SJCRH30 (cell line): ENCODE measurements around the gene DDX49. TPM values are rescaled to one million over a fixed set of nuclear protein-coding genes. Genes with fewer than 3 reads are reported as not detected.
"Not testable (repeated sequence)": the region's sequence is repeated elsewhere in the genome, so short reads cannot be mapped to it uniquely, and the experiment has no call there.

Experiments
- DNase-seq, 2 experiments: peaks; one replicate each; pipeline ENCODE4 v3.0.0-alpha.2; 2015 to 2020
- H3K27ac ChIP-seq: fragments of 250-450 bp; sonication (Bioruptor Pico); 2 replicates; pipeline ENCODE4 v1.5.1; 2020; ENCODE audit warnings: mild to moderate bottlenecking, moderate library complexity
- H3K27me3 ChIP-seq: fragments of 250-450 bp; sonication (Bioruptor Pico); 2 replicates; pipeline ENCODE4 v1.5.1; 2020; ENCODE audit warnings: mild to moderate bottlenecking, moderate library complexity
- H3K36me3 ChIP-seq: fragments of 250-450 bp; sonication (Bioruptor Pico); 2 replicates; pipeline ENCODE4 v1.5.1; 2020; ENCODE audit warnings: mild to moderate bottlenecking, moderate library complexity
- H3K4me1 ChIP-seq: fragments of 250-450 bp; sonication (Bioruptor Pico); 2 replicates; pipeline ENCODE4 v1.5.1; 2020; ENCODE audit warnings: mild to moderate bottlenecking, moderate library complexity
- H3K4me3 ChIP-seq: fragments of 250-450 bp; sonication (Bioruptor Pico); 2 replicates; pipeline ENCODE4 v1.5.1; 2020; ENCODE audit warnings: mild to moderate bottlenecking, moderate library complexity
- H3K9me3 ChIP-seq: fragments of 250-450 bp; sonication (Bioruptor Pico); replicated peaks from 2 replicates; pipeline ENCODE4 v1.5.1; 2020; ENCODE audit warnings: mild to moderate bottlenecking, moderate library complexity
- total RNA-seq: library from RNA; depleted of rRNA; stranded (reverse); fragments of >200 nt; shearing (Covaris generic); gene quantifications from 2 replicates; pipeline ENCODE4 v1.2.3, GENCODE V29; 2014

DDX49 gene
- total RNA-seq, 1 experiment from 2014 or later, result 41.8 TPM

DNA sequence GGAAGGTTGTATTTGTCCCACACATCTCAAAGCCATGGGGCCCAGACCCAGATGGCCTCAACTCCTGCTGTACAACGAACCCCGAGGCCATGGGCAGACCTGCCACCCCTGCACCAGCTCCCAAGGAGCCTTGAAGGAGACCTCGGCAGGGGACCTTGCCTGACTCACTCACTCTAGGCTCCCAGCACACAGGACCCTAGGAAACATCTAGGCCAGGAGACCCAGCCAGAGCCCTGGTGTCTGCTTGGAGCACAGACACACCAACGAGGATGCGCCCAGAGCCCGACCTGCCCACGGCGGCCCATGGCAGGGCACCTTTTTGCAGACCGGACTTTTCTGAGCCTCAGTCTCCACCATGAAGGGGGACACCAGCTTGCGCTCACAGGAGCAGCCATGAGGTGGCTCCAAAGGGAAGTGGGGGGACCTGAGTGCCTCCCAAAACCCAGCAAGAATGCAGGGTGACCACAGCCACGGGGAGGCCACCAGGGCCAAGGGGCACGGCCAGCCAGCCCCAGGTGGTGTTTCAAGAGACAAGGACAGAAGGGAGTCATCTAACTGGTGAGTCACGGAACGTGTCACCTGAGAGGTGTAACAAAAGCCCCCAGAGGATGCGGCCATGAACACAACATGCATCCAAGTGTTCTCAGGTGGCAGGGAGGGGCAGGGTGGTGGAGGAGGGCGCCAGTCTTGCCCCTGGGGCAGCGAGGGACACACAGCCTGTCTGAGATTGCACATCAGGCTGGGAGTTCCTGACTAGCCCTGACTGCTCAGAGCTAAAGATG, 18.6 kb upstream of the DDX49 start:
- no peak overlapping the region for H3K27ac ChIP-seq
- no peak for DNase-seq
- peaks cover 6% of the 10 kb centered on the region; the same call in 1 of the 2 replicates for H3K4me1 ChIP-seq
- H3K36me3 ChIP-seq, result peaks cover 7% of the 10 kb centered on the region; the same call in 1 of the 2 replicates
- H3K4me3 ChIP-seq, result no peak overlapping the region
- H3K27me3 ChIP-seq, result no peaks in the 10 kb centered on the region
- no peaks in the 10 kb centered on the region for H3K9me3 ChIP-seq

DNA sequence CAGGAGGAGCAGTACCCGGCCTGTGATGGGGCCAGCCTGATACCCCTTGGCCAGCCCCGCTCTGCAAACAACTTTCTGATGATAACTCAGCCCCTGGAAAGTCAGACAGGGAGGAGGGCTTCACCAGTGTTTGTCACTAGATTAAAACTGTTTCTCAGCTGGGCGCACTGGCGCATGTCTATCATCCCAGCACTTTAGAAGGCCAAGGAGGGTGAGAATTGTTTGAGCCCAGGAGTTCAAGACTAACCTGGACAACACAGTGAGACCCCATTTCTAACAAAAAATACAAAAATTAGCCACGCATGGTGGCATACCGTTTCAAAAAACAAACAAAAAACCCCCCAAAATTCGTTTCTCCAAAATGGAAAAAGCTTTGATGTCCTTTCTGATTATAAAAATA, 18.0 kb upstream of the DDX49 start:
- H3K4me3 ChIP-seq, result no peak overlapping the region
- H3K4me1 ChIP-seq, result peaks cover 6% of the 10 kb centered on the region; the same call in 1 of the 2 replicates
- no peaks in the 10 kb centered on the region for H3K27me3 ChIP-seq
- no peak for DNase-seq
- H3K27ac ChIP-seq, result no peak overlapping the region
- H3K36me3 ChIP-seq, result peaks cover 7% of the 10 kb centered on the region; the same call in 1 of the 2 replicates
- H3K9me3 ChIP-seq, result no peaks in the 10 kb centered on the region

DNA sequence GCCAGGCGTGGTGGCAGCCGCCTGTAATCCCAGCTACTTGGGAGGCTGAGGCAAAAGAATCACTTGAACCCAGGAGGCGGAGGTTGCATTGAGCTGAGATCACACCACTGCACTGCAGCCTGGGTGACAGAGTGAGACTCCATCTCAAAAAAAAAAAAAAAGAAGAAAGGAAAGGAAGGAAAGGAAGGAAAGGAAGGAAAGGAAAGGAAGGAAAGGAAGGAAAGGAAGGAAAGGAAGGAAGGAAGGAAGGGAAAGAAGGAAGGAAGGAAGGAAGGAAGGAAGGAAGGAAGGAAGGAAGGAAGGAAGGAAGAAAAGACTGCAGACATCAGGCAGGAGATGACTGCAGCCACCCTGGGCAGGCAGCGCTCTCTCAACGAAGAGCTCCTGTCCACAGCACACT, 17.0 kb upstream of the DDX49 start:
- not testable (repeated sequence) for H3K27me3 ChIP-seq, H3K36me3 ChIP-seq

DNA sequence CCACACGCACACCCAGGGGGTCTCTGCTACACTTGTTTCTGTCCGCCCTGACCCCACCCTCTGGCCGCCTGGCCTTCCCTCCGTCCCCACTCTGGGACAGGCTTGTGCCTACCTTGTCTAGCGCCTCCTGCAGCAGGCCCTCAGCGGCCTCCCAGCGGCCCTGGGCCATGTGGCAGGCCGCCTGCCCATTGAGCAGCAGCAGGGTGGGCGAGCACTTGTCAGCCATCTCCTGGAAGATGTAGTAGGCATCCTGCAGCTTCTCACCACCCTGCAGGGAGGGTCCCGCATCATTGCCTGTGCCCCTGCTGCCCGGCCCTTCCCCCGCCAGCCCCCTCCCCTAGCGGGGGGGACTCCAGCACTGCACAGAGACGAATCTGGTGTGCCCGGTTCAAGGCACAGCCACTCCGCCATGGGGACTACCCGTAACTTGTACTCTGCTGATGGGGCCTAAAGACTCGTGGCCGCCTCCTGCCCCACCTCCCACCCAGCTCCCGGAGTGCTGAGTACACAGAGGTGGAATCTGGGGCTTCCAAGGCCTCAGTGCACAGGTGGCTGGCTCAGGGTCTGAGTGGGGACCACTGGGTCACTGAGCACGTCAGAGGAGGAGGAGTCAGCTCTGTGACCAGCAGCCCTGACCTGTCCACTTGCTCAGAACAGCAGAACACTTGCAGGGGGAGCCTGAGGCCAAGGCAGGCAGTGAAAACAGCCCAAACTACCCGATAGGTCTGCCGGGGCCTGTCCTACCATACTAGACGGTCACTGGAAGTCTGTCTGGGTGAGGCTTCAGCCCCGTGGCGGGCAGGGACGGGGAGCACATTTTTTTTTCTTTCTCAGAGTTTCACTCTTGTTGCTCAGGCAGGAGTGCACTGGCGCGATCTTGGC, 16.1 kb upstream of the DDX49 start:
- no peaks in the 10 kb centered on the region for H3K9me3 ChIP-seq
- H3K27me3 ChIP-seq, result no peaks in the 10 kb centered on the region
- H3K27ac ChIP-seq, result no peak overlapping the region
- peaks cover 7% of the 10 kb centered on the region; the same call in 1 of the 2 replicates for H3K36me3 ChIP-seq
- no peak for DNase-seq
- no peak overlapping the region for H3K4me3 ChIP-seq
- peaks cover under 1% of the 10 kb centered on the region; the same call in 1 of the 2 replicates for H3K4me1 ChIP-seq

More for the DNA sequence above, 17.0 kb upstream of the DDX49 start:
- not testable (repeated sequence) for H3K27ac ChIP-seq, H3K4me3 ChIP-seq, H3K4me1 ChIP-seq, H3K9me3 ChIP-seq, DNase-seq

DNA sequence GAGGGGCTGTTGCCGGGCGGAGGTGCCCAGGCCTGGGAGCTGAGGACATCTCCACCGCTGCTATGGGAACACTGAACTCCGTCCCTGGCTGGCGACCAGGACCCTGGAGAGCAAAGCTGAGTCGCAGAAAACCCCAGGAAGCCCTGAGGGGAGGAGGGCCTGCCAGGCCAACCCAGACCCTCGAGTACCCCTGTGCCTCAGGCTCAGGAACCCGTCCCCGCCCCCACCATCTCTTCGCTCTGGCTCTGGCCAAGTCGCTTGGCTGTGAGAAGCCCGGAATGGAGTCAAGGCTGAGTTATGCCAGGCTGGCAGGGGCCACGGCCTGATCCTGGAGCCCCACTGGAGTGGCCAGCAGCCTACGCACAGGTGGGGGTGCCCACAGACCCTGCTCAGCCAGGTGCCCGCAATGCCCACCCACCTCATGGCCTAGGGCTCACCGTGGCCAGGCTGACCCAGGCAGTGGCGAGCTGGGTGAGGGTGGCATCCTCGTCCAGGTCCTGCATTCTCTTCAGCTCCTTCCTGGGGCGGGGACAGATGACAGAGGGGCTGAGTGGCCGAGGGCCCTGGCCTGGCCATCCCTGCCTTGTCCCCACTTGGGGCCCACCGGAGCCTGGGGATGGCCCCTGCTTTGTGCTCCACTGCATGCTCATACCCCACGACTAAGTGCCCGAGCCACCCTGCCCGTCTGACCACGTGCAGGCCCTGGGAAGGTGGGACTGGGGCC, 15.0 kb upstream of the DDX49 start:
- H3K36me3 ChIP-seq, result peaks cover 9% of the 10 kb centered on the region; the same call in 1 of the 2 replicates
- no peaks in the 10 kb centered on the region for H3K27me3 ChIP-seq
- no peak overlapping the region for H3K4me3 ChIP-seq
- H3K9me3 ChIP-seq, result no peaks in the 10 kb centered on the region
- no peaks in the 10 kb centered on the region for H3K4me1 ChIP-seq
- no peak overlapping the region for H3K27ac ChIP-seq
- DNase-seq, result no peak

DNA sequence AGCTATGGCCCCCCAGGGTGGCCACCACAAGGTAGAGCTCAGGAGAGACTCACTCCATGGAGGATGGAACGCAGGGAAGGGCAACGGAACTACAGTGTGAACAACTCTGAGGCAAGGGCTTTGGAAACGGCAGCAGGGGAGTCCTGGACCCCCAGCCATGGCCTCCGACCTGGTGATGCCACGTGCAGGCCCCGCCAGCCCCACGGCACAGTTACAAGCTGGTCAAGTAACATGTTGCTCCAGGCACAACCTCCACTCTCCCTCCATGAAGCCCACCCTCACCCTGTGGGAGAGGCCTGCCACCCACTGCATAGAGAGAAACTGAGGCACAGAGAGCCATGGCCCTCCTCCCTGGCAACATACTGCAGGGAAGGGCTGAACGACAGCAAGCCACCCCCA, 14.5 kb upstream of the DDX49 start:
- no peaks in the 10 kb centered on the region for H3K27me3 ChIP-seq
- no peak overlapping the region for H3K4me3 ChIP-seq
- H3K27ac ChIP-seq, result no peak overlapping the region
- H3K9me3 ChIP-seq, result no peaks in the 10 kb centered on the region
- no peak for DNase-seq
- no peaks in the 10 kb centered on the region for H3K4me1 ChIP-seq
- H3K36me3 ChIP-seq, result peaks cover 9% of the 10 kb centered on the region; the same call in 1 of the 2 replicates

DNA sequence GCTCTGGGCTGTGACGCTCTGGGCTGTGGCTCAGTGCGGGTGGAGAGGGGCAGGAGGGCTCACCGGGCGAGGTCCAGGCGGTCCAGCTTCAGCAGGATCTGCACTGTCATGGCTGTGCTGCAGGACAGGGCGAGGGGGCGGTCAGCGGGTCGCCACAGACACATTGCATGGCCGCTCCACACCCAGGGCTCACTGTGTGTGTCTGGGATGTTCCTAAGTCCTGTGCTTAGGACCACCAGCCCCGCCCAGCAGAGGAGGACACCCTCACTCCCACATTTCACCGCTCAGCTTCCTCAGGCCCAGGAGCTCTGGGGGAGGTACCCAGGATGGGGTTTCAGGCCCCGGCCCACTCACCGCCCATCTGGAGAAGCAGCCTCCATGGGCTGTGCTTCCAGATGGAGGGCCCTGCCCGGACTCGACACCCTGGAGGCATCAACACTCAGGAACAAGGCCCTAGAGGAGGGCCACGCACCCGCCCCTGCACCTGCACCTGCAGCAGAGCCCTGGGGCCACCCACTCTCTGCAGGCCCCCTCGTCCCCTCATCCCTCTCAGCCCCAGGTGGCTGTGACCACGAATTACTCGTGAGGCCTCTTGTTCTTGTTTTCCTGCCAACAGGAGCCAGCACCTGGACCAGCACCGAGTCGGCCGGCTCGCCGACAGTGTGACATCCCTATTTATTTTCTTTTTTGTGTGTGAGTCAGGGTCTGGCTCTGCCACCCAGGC, 13.8 kb upstream of the DDX49 start:
- H3K27me3 ChIP-seq, result no peaks in the 10 kb centered on the region
- no peak for DNase-seq
- H3K4me3 ChIP-seq, result no peak overlapping the region
- no peaks in the 10 kb centered on the region for H3K9me3 ChIP-seq
- H3K4me1 ChIP-seq, result no peaks in the 10 kb centered on the region
- H3K36me3 ChIP-seq, result peaks cover 9% of the 10 kb centered on the region; the same call in 1 of the 2 replicates
- no peak overlapping the region for H3K27ac ChIP-seq

DNA sequence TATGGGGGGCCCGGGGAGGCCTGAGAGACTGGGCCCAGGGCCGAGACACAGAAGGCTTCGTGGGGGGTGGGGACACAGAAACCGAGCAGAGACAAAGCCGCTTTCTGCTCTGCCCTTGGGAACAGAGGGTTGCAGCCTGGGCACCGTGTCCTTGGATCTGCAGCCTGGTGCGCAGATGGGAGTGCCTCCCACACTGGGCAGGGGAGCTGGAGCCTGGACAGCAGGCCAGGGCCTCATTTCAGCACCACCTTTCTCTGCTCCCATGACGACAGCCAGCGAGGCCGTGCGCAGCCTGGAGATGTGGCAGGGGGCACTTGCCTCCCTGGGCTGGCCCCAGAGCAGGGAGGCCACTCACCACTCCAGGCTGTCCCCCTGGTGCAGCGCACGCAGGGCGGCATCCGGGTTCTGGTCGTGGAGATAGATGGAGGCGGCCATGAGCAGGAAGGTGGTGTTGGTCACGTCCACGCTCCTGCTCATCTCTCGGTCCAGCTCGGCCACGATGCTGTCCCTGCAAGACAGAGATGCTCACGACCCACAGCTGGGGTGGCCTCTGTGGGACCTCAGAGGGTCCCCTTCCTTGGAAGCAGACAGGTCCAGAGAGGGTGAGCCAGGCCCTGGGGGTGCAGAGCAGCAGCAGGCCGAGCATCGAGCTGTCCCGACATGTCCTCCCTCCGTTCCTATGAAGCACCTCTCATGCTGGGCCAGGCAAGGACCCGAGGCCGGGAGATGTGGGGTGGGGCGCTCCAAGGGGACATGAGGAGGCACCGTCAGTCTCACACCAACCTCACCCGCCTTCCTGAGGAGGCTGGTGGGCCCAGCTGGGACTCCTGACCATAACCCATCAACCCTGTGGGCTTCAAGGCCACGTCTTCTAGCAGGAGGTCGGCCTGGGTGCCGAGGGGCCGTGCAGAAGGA, 12.7 kb upstream of the DDX49 start:
- DNase-seq, result no peak
- H3K4me1 ChIP-seq, result no peaks in the 10 kb centered on the region
- H3K4me3 ChIP-seq, result no peak overlapping the region
- peaks cover 2% of the 10 kb centered on the region; the same call in 1 of the 2 replicates for H3K36me3 ChIP-seq
- no peaks in the 10 kb centered on the region for H3K27me3 ChIP-seq
- no peak overlapping the region for H3K27ac ChIP-seq
- no peaks in the 10 kb centered on the region for H3K9me3 ChIP-seq

DNA sequence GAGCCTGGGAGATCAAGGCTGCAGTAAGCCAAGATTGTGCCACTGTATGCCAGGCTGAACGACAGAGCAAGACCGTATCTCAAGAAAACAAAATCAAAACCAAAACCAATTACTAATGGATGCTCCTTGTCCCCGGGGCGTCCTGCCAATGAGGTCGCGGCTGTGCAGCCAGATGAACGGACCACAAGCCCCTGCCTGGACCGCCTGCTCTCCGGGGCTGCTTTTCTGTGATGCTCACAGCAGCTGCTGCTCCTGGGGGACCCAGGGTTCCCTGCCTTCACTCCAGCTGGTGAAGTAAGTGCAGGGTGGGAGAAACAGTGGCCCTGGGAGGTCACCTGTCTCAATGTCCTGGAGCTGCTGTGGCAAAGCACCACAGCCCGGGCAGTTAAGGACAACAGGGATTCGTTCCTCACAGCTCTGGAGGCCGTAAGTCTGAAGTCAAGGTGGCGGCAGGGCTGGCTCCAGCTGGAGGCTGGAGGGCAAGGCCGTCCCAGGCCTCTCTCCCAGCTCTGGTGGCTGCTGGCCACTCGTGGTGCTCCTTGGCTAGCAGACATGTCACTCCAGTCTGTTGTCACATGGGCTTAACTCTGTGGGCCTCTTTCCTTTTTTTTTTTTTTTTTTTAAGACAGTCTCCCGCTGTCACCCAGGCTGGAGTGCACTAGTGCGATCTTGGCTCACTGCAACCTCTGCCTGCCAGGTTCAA, 10.4 kb upstream of the DDX49 start:
- peaks cover 11% of the 10 kb centered on the region; the same call in 1 of the 2 replicates for H3K36me3 ChIP-seq
- no peak for DNase-seq
- no peak overlapping the region for H3K27ac ChIP-seq
- H3K4me3 ChIP-seq, result no peak overlapping the region
- H3K4me1 ChIP-seq, result no peaks in the 10 kb centered on the region
- H3K9me3 ChIP-seq, result no peaks in the 10 kb centered on the region
- no peaks in the 10 kb centered on the region for H3K27me3 ChIP-seq

DNA sequence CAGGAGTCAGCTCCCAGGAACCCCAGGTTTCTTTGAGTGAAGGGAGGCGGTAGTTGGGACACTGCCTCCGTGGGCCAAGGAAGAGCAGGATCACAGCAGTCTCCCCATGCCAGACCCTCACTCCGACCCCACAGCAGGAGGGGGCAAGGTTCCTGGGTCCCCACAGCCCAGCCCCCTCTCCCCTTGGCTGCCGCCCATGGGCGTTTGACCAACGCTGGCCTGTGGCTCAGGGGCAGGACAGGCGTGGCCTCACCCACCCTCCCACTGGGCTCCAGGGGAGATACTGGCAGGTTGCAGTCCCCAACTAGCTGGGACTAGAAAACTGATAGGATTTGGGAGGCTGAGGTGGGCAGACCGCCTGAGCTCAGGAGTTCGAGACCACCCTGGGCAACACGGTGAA, 9.5 kb upstream of the DDX49 start:
- H3K27me3 ChIP-seq, result no peaks in the 10 kb centered on the region
- no peak for DNase-seq
- no peaks in the 10 kb centered on the region for H3K4me1 ChIP-seq
- H3K4me3 ChIP-seq, result no peak overlapping the region
- peaks cover 11% of the 10 kb centered on the region; the same call in 1 of the 2 replicates for H3K36me3 ChIP-seq
- no peak overlapping the region for H3K27ac ChIP-seq
- H3K9me3 ChIP-seq, result no peaks in the 10 kb centered on the region

DNA sequence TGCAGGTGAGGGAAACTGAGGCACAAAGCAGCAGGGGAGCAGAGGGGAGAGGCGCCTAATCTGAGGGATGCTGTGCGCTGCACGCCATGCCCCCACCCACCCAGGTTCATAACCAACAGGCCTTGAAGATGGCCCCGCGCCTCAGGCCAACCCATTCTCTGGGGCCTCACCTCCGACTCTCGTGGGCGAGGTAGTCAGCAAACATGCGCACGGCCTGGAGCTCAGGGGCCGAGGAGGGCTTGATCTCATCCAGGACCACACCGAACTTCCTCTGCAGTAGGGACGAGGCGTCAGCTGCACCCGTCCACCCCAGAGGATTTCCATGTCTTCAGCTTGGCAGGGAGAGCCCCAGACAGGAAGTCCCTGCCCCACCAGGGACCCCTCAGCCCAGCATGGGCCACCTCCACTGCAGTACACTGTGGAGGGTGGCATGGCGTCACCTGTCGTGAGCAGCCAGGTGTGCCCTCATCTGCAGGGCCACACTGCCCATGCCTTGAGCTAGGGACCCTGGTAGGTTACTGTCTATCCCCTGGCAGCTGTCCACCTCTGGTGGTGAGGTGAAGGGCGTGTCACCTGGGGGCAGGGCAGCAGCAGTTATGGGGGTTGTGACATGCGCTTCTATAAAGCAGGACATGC, 8.6 kb upstream of the DDX49 start:
- Histone ChIP-seq H3K9me3 (no peaks in the 10 kb centered on the region), H3K4me1 (no peaks in the 10 kb centered on the region), H3K27me3 (no peaks in the 10 kb centered on the region), H3K27ac (no peak overlapping the region), H3K4me3 (no peak overlapping the region), H3K36me3 (peaks cover 11% of the 10 kb centered on the region; the same call in 1 of the 2 replicates)
- no peak for DNase-seq

DNA sequence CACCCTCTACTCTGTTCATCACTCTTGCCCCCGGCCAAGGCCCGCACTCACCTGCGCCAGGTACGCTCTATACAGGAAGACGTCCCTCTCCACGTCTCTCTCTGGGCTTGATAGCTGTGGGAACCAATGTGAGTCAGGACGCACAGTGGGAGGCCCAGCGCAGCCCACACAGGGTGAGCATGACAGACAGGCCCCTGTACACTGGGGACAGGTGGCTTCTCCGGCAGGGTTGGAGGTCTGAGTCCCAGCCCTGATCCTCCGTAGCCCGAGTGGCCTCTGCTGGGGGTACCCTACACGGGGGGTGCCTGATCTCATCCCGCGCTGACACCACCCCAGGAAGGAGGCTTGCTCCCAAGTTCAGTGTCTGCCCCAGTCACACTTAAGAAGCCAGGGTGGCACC, 6.6 kb upstream of the DDX49 start:
- Histone ChIP-seq H3K27me3 (no peaks in the 10 kb centered on the region), H3K36me3 (peaks cover 11% of the 10 kb centered on the region; the same call in 1 of the 2 replicates), H3K27ac (no peak overlapping the region), H3K9me3 (no peaks in the 10 kb centered on the region), H3K4me3 (no peak overlapping the region), H3K4me1 (no peaks in the 10 kb centered on the region)
- no peak for DNase-seq
